Fibroblast of villous mesenchyme (primary cell): ENCODE results near the gene NPM1. TPM values are rescaled to one million over a fixed set of nuclear protein-coding genes. Genes with fewer than 3 reads are reported as not detected.

Experiments
- DNase-seq: peaks from one replicate; pipeline ENCODE4 v3.0.0-alpha.2; 2010; ENCODE audit warnings: low read depth
- H3K4me3 ChIP-seq: 2 replicates; pipeline ENCODE4 v1.5.1; 2011; ENCODE audit warnings: low read depth, mild to moderate bottlenecking, low read length
- CTCF ChIP-seq: IDR thresholded peaks from 2 replicates; pipeline ENCODE4 v1.5.1; 2012; ENCODE audit warnings: low read depth, mild to moderate bottlenecking, low read length; ENCODE audit not compliant: insufficient read depth
- total RNA-seq: library from RNA; depleted of rRNA; stranded (reverse); fragments of >200 nt; gene quantifications from 2 replicates; pipeline ENCODE4 v1.2.3, GENCODE V29; 2012

The NPM1 gene
- total RNA-seq, 1 donor, result 1,000 TPM

- TF ChIP-seq CTCF, result no peak
- H3K4me3 ChIP-seq, result no peak overlapping the region
- no peak for DNase-seq
These were observed 49.2 kb downstream of the NPM1 start for GRCh38 chr5:171436804-171437285.

- DNase-seq, result no peak
- no peak overlapping the region for H3K4me3 ChIP-seq
- TF ChIP-seq CTCF, result no peak
These were observed 49.7 kb downstream of the NPM1 start for GRCh38 chr5:171437286-171437821.

GRCh38 chr5:171438738-171439137 lies 51.1 kb downstream of the NPM1 start:
- DNase-seq, result no peak
- no peak for TF ChIP-seq CTCF

DNA sequence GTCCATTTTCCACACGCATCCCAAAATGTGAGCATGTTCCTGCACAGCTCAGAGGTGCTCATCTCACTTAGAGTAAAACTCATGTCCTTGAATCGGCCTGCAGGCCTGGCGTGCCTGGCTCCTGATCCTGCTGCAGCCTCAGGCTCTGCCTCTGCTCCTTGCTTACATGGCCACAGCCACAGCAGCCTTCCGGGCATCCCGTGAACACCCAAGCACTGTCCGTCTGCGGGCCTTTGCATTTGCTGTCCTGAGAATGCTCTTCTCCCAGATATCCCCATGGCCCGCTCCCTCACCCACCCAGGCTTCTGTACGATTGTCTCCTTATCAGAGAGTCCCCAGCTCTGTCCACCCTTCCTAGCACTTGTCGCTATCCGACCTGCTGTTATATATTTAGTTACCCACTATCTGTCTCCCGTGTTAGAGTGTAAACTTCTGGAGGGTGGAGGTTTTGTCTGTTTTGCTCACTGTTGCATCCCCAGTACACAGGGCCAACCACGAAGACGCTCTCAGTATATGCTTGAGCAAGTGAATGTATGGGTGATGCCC lies 53.7 kb downstream of the NPM1 start:
- no peak overlapping the region for H3K4me3 ChIP-seq
- TF ChIP-seq CTCF, result no peak
- no peak for DNase-seq

More at GRCh38 chr5:171438738-171439137, 51.1 kb downstream of the NPM1 start:
- H3K4me3 ChIP-seq, result no peak overlapping the region

DNA sequence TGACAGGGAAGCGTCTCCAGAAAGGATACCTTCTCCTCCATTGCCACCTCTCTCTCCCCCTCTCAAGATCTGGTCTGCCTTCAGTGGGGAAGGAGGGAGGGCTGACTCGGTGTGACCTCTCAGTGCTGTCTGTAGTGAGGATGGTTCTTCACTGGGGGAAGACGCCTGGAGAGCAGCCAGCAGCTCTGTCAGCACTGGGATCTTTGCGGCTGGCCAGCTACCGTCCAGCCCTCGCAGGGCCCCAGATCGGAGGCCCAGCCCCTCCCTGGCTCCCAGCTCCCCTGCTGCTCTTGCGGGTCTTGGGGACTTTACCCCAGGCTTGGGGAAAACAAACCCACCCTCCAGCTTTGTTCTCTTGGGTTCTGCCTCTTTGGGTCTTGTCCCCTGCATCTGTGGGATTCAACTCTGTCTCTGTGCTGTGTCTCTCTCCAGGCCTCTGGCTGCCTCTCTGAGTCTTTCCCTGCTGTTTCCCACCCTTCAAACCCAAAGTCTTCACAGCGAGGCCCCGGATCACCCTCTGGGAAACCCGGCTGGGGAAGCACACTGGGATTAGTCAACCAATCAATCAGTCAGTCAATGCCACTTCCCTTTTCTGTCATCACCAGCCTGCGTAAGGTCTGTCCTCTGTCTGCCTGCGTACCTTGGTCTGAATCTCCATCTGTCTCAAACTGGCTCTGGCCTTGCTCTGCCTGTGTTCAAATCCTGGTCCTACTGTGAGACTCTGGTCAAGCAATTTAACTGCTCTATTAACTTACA lies 54.8 kb downstream of the NPM1 start:
- H3K4me3 ChIP-seq, result no peak overlapping the region
- peak; percentile 32 for DNase-seq
- TF ChIP-seq CTCF, result no peak

DNA sequence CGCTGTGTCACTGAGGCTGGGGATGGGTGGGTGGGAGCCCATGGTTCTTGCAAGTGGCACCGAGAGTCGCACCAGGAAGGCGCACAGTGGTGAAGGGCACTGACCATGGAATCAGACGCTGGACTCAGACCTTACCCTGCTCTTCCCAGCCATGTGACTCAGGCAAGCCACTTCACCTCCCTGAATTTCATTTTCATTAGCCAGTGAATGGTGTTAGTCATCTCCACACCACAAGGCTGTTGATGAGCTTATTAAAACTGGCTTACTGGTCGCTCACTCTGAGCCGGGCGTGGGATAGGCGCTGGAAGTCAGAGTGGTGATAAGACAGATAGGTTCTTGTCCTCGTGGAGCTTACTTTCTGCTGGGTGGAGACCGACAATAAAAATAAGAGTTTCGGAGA lies 56.9 kb downstream of the NPM1 start:
- no peak overlapping the region for H3K4me3 ChIP-seq
- TF ChIP-seq CTCF, result no peak
- no peak for DNase-seq
